Stimulated activated CD8-positive, alpha-beta memory T cell treated with anti-CD3 and anti-CD28 coated beads, Interleukin-4, amount 100 ng/mL, for 4 hours (primary cell): ENCODE results near the gene CLECL1.
A peak's percentile ranks its signal among the peaks of the same experiment; 100 is the strongest.

Experiments
- DNase-seq, 2 donors: peaks; one replicate each; pipeline ENCODE4 v3.0.0-alpha.2; 2020; ENCODE audit warnings: low read depth in 2 of 2, low spot score in 1 of 2

CLECL1 gene

DNA sequence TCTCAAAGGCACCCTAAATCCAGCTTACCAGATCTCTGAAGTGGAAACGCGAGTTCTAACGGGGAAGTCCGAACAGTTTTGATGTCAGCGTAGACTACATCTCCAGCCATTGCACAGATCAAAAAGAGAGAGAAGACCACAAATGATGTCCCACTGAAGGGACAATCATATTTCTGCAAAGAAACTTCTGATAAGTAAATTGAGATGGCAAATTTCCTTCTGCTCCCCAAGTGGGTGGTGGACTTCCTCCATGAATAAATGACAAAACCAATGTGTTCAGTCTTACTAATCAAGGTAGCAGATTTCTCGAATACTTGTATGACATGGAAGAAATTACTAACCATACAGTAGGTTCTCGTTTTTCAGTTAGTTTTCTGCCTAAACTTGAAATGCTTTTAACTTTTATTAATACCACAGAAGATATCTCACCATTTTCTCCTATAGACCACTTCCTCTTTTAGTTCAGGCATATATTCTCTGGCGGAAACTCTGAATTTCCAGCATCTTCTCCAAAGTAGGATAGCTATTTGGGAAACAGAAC lies at the start of gene CLECL1:
Gene CLECL1 (minus strand): TSS at position 177 of the 541 bp plus-strand sequence.
- DNase-seq = no peak

DNA sequence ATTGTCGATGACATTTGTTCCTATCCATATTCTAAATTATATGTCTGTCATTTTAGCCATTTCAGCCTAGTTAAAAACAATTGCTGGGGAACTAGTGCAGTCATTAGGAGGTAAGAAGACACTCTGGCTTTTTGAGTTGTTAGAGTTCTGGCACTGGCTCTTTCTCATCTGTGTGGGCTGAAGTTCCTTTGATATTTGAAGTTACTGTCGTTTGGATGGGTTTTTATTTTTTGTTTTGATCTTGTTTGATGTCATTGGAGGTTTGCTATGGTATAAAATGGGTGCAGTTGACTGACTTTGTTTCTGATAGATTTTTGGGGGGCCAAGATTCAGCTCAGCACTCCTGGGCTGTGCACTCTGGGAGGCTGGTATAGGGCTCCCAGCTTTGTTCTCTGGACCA lies 48.5 kb upstream of the CLECL1 start:
- no peak for DNase-seq

DNA sequence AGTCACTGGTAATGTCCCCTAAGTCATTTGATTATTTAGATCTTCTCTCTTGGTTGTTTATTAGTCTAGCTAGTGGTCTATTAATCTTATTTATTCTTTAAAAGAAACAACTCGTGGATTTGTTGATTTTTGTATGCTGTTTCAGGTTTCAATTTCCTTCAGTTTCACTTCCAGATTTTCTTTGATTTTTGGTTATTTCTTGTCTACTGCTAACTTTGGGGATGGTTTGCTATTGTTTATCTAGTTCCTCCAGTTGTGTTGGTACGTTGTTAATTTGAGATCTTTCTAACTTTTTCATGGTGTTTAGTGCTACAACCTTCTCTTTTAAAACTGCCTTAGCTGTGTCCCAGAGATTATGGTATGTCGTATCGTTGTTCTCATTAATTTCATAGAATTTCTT lies 46.3 kb upstream of the CLECL1 start:
- no peak for DNase-seq

DNA sequence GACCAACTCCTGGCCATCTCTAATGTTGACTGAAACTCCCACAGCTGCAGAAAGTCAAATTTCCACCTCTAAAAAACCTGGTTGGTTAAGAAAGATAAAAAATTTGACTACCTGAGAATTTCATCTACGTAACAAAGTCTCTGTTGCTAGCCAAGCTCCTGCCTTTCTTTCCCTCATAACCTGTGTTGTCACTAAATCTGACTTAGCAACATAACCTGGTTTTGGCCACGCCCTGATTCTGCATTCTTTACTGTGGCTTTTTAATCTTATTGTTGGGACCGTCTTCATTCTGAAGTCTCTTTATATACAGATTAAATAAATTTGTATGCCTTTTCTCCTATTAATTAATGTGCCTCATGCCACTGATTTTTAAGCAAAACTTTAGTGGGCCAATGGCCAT lies 43.9 kb upstream of the CLECL1 start:
- DNase-seq = no peak

DNA sequence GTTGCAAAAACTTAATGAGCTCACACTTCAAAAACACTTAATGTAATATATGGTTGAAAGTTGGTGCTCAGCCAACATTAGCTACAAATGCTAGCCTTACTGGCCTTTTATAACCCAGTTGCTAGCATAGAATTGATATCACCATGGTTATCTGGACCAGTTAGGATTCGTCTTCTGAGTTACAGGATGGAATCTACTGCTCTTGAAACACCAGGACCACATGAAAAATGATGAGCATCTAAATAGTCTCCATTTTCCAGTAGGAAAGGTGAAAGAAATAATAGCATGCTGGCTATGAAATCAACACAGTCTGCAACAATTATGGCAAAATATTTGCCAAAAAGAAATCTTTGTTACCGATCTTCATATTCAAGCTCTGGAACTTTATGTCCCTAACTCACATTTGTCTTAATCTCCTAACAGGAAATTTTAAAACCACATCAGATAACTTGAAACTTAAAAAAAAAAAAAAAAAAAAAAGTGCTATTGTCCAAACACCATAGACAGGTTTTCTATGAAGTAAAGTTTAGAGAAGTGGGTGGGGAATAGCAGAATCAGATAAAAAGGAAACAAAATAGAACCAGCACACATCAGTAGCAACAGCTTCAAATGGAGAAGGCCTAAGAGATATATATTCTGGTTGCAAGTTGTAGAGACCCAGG lies 40.5 kb upstream of the CLECL1 start:
- DNase-seq = no peak

DNA sequence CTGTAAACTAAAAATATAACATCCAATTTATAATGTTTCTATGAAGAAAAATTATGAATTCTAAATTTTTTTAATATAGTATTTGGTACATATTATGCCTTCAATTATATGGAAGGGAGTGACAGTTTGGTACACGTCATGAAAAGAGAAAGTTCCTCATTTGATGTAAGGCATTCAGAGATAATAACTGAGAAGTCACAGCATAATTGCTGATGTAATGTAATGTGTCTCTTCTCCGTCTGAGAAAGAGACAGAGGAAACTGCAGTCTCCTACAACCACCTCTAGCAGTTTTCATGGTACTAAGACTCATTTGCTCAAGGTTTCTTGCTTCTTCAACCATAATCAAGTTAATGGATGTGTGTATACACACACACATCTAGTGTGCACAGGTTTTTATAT lies 30.1 kb upstream of the CLECL1 start:
- DNase-seq = no peak

DNA sequence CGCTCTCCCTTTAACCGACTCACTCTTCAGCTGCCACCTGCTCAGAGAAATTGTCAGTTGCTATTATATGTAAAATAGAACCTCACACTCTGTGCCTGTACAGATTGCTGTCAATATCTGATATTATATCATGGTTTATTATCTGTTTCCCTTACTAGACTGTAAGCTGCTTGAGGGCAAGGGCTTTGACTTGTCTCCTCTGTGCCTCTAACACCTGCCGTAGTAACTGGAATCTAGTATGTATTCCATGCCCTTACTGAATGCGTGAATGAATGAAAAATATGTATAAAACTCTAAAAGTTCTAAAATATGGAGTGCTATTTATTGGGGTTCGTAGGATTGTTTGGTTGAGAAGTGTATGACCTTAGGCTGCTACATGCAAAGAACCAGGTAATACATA lies 29.5 kb upstream of the CLECL1 start:
- no peak for DNase-seq

DNA sequence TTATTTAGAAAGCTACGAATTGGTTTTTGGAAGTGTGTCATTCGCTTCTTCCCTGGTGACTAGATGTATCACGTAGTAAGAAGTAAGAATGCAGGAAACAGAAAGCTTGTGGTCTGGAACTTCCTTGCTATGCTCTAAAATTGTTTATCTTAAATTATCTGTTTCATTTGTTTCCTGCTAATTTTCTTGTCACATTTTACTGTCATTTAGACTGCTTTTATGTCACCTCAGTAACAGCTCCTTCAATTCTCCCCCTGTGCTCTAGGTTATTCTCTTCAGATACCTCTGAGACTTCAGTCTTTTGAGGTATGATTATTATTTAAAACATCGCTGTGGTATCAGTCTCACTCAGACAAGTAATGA lies 28.5 kb upstream of the CLECL1 start:
- no peak for DNase-seq

DNA sequence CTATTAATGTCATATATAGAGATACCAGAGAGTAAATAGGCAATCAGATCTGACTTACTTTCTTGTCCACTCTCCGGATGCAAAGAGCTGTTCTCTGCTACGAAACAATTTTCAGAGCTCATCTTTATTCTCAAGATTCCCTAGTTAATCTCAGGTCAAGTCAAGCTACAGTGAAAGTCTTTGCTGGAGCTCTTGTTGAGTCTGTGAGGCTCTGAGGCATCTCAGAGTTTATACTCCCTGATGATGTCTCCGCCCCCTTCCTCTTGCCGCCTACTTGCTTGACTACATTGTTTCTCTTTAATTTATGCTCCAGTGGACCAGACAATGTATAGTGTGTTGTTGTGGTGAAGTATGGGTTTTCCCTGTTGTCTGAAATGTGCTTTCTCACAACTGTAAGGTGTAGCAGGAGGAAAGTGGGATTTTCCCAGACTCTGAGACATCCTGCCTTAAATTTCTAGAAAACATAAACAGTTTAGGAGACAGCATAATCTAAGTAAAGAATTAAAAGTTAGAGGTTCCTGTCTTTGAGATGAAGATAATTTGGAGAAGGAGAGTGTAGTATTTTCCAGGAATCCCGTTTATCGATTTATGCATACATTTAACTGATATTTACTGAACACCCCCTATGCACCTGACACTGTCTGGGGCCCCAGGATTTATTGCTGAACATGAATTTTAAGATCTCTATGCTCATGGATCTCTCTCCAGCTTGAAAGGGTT lies 28.0 kb upstream of the CLECL1 start, which contains the start of gene CD69:
Gene CD69 (minus strand): TSS at position 203 of the 720 bp plus-strand sequence. CDS start 81 bp downstream, at position 122.
- peak; percentile 59 to 72 for DNase-seq

DNA sequence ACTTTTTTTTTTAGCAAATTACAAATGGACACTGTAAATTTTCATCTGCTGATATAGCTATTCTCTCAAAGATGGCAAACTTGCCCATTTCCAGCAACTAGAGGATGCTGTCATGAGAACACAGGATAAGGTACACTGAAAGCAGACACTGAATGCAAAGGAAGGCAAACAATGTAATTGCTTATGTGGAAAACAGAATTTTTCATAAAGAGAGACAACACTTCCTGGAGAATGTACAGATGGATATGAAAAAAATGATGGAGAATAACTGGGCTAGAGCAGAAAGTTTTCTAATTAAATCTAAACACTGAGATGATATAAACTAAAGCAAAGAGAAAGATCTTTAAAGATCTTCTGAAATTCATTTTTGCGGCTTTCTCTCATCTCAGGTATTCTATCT lies 27.2 kb upstream of the CLECL1 start:
- no peak for DNase-seq

DNA sequence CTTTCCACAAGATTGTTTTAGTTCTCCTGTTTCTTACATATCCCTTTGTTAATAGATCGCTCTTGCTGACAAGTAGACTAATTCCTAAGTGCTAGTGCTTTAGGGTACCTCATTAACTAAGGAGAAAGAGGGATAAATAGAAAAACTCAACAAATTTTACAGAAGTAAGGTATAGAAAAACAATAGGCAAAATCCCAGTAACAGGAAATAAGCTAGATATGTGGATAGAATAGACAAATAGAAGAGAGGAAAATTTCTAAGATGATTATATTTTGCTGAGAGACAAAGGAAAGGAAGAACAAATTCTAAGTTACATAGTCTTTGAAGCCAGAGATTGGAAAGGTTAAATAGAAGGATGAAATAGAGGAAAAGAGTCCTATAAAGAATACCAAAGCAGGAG lies 26.8 kb upstream of the CLECL1 start:
- no peak for DNase-seq

DNA sequence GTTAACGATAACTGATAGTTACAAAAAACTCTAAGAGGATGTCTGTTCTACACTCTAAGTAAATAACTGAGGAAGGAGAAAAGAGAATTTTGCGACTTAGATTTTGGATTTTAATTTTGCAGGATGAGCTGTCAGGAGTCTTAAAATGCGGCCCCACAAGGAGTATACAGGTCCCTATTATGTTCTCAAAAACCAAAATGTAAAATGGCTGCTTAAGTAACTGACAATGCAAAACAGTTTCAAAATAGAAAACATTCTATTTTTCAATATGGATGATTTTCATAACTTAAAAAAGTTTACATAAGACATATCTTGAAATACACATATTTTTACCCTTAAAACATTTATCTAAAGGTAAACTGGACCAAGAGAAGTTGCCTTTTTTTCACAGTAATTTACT lies 25.2 kb upstream of the CLECL1 start:
- DNase-seq = no peak

DNA sequence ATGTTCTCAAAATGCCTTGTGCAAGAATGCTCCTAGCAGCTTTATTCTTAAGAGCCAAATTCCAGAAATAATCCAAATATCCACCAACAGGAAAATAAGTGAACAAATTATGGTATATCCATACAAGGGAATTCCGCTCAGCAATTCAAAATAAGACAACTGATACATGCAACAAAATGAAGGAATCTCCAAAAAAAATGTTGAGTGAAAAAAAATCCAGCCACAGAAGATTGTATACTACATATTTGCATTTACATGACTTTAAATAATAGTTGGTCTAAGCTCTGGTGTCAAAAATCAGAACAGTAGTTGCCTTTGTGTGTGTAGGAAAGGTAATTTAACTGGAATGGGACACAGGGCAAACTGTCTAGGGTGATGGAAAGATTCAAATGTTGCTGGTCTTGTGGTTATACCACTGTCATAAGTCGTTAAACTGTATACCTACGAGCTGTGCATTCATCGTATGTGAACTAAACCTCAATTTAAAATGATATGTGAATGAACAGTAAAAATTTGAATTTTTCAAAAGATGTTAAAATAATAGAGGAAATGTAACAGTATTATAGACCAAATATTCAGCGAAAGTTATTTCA lies 24.6 kb upstream of the CLECL1 start:
- no peak for DNase-seq

DNA sequence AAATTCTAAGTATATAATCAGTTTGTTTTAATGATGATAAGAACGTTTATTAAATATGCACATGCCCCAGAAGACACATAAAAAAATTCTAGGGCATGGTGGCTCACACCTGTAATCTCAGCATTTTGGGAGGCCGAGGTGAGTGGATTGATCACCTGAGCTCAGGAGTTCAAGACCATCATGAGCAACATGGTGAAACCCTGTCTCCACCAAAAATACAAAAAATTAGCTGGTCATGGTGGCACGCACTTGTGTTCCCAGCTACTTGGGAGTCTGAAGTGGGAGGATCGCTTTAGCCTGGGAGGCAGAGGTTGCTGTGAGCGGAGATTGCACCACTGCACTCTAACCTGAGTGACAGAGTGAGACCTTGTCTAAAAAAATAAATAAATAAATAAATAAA lies 23.8 kb upstream of the CLECL1 start:
- no peak for DNase-seq

DNA sequence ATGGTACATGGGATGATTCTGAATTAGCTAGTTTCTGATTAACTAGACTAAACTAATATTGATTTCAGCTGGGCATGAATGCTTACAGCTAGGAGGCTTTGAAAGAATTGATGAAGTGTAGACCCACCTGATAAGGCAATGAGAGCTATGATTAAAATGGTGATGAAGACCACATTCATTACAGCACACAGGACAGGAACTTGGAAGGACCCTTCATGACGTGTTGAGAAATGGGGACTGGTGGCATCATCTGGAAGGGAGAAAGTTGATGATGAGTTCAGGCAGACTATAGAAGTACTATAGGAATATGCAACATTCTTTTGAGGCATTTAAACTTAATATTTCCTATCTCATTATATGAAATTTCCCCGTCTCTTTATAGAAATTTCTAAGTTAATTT lies 23.3 kb upstream of the CLECL1 start:
- DNase-seq = no peak

DNA sequence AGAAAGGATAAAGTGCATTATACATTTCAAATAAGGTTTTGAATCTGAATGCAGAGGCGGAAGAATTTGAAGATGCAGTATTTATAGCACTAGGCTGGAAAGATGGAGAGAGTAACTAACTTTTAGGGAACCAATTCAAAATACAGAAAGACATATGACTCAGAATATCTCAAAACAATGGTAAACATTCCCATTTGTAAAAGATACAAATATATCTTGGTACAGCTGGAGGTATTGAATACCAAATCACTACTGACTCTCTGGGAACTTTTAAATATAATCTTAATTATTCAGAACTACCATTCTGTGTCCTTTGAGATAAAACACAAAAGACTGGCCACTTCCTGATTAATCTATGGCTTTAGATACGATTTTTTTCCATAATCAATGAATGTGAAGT lies 22.7 kb upstream of the CLECL1 start:
- no peak for DNase-seq

DNA sequence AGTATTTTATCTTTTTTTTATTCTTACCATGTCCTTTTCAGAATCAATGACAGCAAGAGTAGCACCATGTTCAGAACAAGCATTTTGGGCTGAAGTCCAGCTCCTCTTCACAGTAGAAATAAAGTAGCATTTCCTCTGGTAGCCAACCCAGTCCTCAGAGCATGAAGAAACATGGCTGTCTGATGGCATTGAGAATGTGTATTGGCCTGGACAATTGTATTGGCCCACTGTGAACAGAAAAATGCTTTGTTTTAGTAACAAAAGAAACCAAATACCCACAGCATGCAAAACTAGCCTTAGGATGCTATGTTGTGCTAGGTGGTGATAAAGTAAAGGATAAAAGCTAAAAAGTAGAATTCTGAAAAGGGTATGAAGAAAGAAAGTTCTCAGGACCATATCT lies 22.1 kb upstream of the CLECL1 start:
- no peak for DNase-seq

DNA sequence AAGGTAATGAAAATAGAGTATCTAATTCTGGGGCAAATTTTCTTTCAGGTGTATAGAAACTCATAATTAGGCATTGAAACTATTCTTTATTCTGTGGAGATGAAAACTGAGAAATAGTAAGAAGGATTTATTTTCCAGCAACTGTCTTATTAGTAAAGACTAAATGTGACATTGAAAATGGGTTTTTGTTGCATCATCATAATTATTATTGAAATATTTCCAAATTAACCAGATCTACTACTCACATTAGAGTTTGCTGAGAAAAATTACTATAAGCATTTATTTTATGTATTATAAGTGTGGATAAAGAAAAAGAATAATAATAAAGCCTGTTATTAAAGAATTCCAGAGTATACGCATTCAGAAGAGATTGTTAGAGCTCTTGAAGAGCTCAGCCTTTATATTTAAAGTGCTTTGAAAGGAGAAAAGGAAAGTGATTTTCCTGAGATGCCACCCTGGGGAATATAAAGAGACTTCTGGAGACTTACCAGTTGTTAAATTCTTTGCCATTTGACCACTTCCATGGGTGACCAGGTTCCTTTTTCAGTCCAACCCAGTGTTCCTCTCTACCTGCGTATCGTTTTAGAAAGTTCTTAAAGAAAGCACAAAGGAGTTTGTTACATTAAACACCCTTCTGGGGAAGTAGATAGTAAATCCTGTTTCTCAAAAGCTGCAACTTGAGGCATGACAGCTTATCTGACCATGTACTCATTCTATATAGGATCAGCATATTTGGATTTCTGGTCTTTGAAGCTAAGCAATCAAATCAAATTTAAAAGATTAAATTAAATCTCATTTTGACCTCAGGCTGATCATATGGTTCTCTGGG lies 21.4 kb upstream of the CLECL1 start:
- no peak for DNase-seq

DNA sequence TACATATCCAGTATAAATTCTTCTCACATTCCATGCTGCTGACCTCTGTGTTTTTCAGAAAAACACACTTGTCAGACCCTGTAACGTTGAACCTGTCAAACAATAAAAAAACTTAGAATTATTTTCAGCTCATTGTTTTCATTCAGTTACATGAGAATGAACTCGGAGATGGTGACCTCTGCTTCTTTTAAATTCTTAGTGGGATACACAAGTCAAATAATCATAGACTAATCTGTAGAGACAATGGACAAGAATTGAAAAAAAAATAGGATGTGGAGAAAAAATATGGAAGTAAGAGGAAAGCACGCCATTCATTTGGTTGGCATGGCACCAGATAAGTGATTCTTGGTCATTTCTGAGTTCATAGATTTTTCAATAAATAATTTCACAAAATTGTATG lies 20.6 kb upstream of the CLECL1 start:
- no peak for DNase-seq

DNA sequence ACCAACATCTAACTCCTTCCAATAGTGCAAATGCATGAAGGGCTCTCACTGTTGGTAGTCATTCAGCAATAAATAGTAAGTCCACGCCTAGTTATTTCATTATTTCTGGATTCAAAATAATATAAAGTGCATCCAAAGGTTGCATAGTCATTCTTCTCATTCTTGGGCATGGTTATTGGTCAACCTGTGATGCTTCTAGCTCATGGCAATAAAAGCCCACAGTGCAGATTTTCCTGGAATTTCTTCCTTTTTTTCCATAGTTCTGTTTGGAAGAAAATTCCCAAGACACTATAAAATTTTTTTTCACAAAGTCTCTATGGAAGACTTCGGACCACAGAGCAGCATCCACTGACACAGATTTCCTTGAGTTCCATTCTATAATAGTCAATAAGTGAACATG lies 20.2 kb upstream of the CLECL1 start:
- no peak for DNase-seq

DNA sequence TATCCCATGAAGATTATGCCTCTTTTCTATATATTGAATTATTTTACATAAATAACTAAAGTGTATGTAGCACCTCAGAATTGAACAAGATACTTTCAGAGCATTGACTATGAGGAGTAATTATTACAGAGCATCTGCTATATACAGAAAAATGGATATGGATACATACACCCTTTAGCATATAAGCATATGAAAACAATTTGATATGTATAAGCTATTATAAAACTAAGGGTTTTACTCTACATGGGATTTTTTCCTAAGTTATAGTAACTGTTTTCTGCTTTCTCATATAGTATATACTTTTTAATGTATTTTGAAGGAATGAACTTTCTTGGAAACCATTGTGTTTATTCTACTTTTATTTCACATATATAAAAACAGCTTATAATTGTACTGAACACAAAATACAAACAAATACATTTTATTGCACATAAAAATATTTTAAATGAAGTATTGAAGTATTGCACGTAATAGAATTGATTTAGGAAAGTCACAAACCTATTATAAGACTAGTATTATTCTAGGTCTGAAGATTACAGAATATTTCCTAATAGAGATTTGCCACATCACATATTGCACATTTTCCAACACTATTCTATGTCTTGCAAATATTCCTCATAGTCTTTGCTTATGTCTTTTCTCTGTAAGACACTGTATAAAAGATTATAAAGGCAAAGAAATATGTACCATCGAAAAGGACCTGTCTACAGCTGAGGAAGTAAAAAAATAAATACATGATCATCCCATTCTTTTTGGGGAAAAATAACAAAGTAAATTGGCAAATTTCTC lies 19.4 kb upstream of the CLECL1 start:
- no peak for DNase-seq
